Measurements from ENCODE around the gene CHST12.

CHST12 gene

DNA sequence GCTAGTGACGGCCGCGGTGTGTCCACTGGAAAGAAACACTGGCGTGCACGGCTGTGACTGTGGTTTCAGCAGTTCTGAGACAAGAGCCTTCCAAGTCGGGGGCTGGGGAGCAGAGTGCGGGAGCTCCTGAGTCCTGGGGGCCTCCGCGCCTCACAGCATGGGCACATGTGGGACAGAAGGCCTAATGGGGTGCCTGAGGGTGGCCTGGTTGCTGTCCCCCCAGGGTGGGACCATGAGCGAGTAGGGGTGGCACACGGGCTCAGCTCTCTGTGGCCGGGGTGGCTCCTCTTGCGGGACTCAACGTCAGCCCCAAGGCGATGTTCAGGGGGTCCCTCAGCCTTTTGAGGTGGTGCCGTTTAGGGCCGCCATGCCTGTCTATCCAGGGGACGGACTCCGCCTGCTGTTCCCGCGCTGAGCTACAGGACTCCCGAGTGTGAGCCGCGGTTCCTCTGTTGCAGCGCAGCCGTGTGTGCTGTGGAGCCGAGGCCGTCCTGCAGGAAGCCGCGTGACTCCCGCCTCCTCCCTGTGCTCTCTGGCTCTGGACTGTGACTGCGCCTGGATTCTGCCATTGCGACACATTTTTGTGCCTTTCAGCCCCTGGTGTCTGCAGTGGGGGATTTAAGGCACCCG lies 23.5 kb upstream of the CHST12 start:
- Mint-ChIP-seq H3K27me3 (ENCODE audit: low read depth) (no peaks in the 10 kb centered on the region), H3K36me3 (ENCODE audit: low read depth) (peaks cover 55% of the 10 kb centered on the region), H3K9me3 (no peaks in the 10 kb centered on the region), H3K4me3 (no peak overlapping the region), H3K4me1 (no peaks in the 10 kb centered on the region), H3K27ac (no peak overlapping the region)
- TF ChIP-seq, protein P1, sequence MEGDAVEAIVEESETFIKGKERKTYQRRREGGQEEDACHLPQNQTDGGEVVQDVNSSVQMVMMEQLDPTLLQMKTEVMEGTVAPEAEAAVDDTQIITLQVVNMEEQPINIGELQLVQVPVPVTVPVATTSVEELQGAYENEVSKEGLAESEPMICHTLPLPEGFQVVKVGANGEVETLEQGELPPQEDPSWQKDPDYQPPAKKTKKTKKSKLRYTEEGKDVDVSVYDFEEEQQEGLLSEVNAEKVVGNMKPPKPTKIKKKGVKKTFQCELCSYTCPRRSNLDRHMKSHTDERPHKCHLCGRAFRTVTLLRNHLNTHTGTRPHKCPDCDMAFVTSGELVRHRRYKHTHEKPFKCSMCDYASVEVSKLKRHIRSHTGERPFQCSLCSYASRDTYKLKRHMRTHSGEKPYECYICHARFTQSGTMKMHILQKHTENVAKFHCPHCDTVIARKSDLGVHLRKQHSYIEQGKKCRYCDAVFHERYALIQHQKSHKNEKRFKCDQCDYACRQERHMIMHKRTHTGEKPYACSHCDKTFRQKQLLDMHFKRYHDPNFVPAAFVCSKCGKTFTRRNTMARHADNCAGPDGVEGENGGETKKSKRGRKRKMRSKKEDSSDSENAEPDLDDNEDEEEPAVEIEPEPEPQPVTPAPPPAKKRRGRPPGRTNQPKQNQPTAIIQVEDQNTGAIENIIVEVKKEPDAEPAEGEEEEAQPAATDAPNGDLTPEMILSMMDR (IDR thresholded peaks at IDR 0.05; ENCODE audit: unreplicated experiment in 3 of 3), result no peak

DNA sequence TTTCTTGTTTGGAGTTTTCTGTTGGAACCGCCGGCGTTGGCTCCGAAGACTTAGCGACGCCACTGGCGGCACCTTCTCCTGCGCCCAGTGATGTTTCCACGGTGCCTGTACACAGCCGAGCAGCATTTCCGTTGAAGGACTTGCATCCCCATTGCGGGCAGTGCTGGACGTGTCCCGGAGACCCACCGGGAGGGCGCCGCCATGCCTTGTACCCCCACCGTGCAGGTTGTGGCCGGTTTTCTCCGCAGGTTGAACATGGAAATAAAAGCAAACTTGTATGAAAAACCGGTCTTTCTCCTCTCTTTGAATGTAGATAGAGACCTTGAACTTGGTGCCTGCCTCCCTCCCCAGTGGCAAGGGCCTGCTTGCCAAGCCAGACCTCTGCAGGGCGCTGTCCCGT lies 22.9 kb upstream of the CHST12 start:
- Mint-ChIP-seq H3K27me3 (ENCODE audit: low read depth) (no peaks in the 10 kb centered on the region), H3K4me3 (no peak overlapping the region), H3K36me3 (ENCODE audit: low read depth) (peaks cover 49% of the 10 kb centered on the region), H3K9me3 (no peaks in the 10 kb centered on the region), H3K27ac (no peak overlapping the region), H3K4me1 (no peaks in the 10 kb centered on the region)
- TF ChIP-seq, protein P1 (IDR thresholded peaks at IDR 0.05; ENCODE audit: unreplicated experiment in 3 of 3), result no peak

DNA sequence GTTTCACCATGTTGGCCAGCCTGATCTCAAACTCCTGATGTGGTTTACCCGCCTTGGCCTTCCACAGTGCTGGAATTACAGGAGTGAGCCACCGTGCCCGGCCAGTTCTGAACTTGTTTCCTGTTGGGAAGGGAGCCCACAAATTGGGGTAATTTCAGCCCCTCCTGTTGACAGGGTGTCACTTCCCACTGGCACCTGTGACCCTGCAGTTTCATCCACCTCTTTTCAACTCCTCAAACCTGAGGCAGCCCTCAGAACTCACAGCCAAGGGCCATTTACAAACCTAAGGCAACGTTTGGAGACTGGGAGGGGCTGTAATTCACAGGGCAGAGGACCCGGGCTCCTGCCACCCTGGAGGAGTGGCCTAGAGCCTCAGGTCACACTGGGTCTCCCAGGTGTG lies 22.2 kb upstream of the CHST12 start:
- TF ChIP-seq, protein P1 (IDR thresholded peaks at IDR 0.05; ENCODE audit: unreplicated experiment in 3 of 3), result no peak
- no peaks in the 10 kb centered on the region for H3K9me3 Mint-ChIP-seq
- H3K4me3 Mint-ChIP-seq, result no peak overlapping the region
- no peaks in the 10 kb centered on the region for H3K27me3 Mint-ChIP-seq (ENCODE audit: low read depth)
- H3K36me3 Mint-ChIP-seq (ENCODE audit: low read depth), result peaks cover 43% of the 10 kb centered on the region
- H3K4me1 Mint-ChIP-seq, result no peaks in the 10 kb centered on the region
- no peak overlapping the region for H3K27ac Mint-ChIP-seq

DNA sequence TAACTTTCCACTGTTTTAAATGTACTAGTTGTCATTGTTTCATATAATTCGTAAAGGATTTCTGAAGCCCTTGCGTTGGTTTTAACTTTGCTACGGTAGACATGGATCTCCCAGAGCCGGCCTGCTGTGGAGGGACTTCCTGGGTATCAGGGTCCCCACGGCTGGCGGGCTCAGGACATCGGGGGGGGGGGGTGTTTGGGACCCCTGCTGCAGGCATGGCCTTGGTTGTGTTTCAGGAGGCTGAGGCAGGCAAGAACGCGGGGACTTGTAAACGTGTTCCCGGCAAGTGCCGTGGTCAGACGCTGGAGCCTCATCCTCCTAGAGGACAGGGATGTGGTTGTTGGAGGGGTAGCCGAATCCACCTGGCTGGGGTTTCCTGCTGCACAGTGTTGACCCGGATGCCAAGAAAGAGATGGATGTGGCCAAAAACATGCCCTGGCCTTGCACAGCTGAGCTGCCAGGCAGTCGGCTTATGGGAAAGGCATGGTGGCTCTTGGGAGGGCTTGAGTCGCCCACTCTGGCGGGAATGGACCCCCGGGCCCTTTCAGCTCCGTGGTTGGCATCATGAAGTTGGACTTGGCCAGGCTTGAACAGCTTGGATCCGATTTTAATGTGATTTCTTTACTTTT lies 21.4 kb upstream of the CHST12 start:
- Mint-ChIP-seq H3K9me3 (no peaks in the 10 kb centered on the region), H3K4me1 (no peaks in the 10 kb centered on the region), H3K27ac (no peak overlapping the region), H3K4me3 (no peak overlapping the region), H3K36me3 (ENCODE audit: low read depth) (peaks cover 36% of the 10 kb centered on the region), H3K27me3 (ENCODE audit: low read depth) (no peaks in the 10 kb centered on the region)
- TF ChIP-seq, protein P1 (IDR thresholded peaks at IDR 0.05; ENCODE audit: unreplicated experiment in 3 of 3), result no peak

DNA sequence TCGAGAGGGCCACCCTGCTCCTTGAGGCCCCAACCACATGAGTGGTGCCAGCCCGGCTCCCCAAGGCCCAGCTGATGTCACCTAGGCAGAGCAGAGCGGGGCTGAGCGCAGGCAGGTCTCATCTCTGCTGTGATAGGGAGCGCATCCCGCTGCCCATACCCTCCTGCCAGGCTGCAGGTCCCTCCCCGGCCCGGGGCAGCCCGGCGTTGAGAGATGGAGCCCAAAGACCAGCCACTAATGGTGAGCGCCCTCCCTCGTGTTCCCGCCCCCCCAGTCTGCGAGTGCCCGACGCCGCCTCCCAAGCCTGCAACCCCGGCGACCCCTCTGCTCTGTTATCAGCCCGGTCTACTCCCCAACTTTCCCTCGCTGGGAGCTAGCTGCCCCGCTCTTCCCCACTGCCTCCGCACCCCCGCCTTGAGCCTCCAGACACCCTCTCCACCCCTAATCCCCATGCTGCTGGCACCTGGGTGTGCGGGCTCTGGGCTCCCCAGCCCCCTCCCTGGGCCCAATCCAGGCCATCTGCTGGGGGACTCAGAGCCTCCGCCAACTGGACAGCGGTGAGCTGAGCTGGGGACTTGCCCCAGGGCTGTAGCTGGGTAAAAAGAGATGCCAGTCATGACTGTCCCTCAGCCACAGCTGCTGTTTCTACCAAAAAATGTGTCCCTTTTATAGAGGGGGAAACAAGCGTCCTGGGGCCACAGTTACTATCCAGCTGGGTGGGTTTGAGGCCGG lies 19.7 kb upstream of the CHST12 start:
- Mint-ChIP-seq H3K27me3 (ENCODE audit: low read depth) (no peaks in the 10 kb centered on the region), H3K4me1 (no peaks in the 10 kb centered on the region), H3K9me3 (no peaks in the 10 kb centered on the region), H3K36me3 (ENCODE audit: low read depth) (peaks cover 25% of the 10 kb centered on the region), H3K4me3 (no peak overlapping the region), H3K27ac (no peak overlapping the region)
- TF ChIP-seq, protein P1 (IDR thresholded peaks at IDR 0.05; ENCODE audit: unreplicated experiment in 3 of 3), result no peak

Data from nephron (organoid).